ENCODE results near the gene GAL3ST1.

DNA sequence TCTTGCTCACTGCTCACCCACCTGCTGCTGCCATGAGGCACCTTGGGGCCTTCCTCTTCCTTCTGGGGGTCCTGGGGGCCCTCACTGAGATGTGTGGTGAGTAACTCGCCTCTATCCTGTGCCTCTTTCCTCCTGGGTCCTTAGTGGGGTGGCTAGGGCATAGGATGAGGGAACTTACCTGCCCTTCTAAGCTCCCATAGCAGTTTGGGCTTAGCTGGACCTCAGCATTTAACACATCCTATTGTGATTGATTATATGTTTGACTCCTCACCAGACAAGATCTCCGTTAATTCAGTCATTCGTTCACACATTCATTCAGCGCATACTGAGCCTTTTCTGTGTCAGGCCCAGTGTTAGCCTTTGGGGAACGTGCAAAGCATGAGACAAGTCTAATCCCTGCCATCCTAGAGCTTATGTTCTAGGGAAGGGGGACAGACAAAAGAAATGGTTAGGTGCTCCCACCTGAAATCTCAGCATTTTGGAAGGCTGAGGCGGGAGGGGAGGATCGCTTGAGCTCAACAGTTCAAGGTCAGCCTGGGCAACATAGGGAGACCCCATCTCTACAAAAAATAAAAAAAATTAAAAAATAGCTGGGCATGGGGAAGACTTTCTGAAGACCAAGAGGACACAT is 33.0 kb upstream of the GAL3ST1 start:
- TF ChIP-seq, protein P1, sequence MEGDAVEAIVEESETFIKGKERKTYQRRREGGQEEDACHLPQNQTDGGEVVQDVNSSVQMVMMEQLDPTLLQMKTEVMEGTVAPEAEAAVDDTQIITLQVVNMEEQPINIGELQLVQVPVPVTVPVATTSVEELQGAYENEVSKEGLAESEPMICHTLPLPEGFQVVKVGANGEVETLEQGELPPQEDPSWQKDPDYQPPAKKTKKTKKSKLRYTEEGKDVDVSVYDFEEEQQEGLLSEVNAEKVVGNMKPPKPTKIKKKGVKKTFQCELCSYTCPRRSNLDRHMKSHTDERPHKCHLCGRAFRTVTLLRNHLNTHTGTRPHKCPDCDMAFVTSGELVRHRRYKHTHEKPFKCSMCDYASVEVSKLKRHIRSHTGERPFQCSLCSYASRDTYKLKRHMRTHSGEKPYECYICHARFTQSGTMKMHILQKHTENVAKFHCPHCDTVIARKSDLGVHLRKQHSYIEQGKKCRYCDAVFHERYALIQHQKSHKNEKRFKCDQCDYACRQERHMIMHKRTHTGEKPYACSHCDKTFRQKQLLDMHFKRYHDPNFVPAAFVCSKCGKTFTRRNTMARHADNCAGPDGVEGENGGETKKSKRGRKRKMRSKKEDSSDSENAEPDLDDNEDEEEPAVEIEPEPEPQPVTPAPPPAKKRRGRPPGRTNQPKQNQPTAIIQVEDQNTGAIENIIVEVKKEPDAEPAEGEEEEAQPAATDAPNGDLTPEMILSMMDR (IDR thresholded peaks at IDR 0.05): no peak
- no peak for TF ChIP-seq POLR2A (IDR thresholded peaks at IDR 0.05)

Data from ovary (tissue), 3 donors.